Suprapubic skin (tissue), 4 donors: ENCODE data around the gene CXCL14. TPM values are rescaled to one million over a fixed set of nuclear protein-coding genes. Genes with fewer than 3 reads are reported as not detected.

ENCODE experiments used
- DNase-seq, 2 donors: peaks; one replicate each; pipeline ENCODE4 v3.0.0-alpha.2; 2019; ENCODE audit warnings: low spot score in 2 of 2
- H3K27ac ChIP-seq: fragments of 200-600 bp; sonication (generic); one replicate; pipeline ENCODE4 v1.5.1; 2019
- H3K27me3 ChIP-seq: fragments of 200-600 bp; sonication (generic); one replicate; pipeline ENCODE4 v1.5.1; 2019
- H3K36me3 ChIP-seq: fragments of 200-600 bp; sonication (generic); one replicate; pipeline ENCODE4 v1.5.1; 2019
- H3K4me1 ChIP-seq: fragments of 200-600 bp; sonication (generic); one replicate; pipeline ENCODE4 v1.5.1; 2019
- H3K4me3 ChIP-seq: fragments of 200-600 bp; sonication (generic); one replicate; pipeline ENCODE4 v1.5.1; 2019; ENCODE audit warnings: mild to moderate bottlenecking
- H3K9me3 ChIP-seq: fragments of 200-600 bp; sonication (generic); one replicate; pipeline ENCODE4 v1.5.1; 2019
- CTCF ChIP-seq, 2 donors: fragments of 200-600 bp in 1 of 2; fragments of 450-650 bp in 1 of 2; sonication (generic) in 1 of 2; IDR thresholded peaks; one replicate each; pipeline ENCODE4 v1.5.1; 2016 to 2019; ENCODE audit warnings: antibody characterized with exemption in 2 of 2, mild to moderate bottlenecking in 1 of 2, moderate library complexity in 1 of 2
- EP300 ChIP-seq: sonication (generic); formaldehyde crosslinking; IDR thresholded peaks from one replicate; pipeline ENCODE4 v1.6.1; 2017; ENCODE audit warnings: antibody characterized with exemption
- POLR2A ChIP-seq, 2 donors: fragments of 450-650 bp; IDR thresholded peaks; one replicate each; pipeline ENCODE4 v1.6.1; 2017; ENCODE audit warnings: antibody characterized with exemption in 2 of 2, mild to moderate bottlenecking in 2 of 2, moderate library complexity in 2 of 2
- POLR2AphosphoS5 ChIP-seq, 3 donors: sonication (generic); formaldehyde crosslinking; IDR thresholded peaks; one replicate each; pipeline ENCODE4 v1.6.1; 2017; ENCODE audit warnings: antibody characterized with exemption in 3 of 3
- WGBS: methylation state at CpG from one replicate; pipeline ENCODE4 v1.1.5; 2018; 5-methylcytosine and 5-hydroxymethylcytosine counted together
- total RNA-seq, 4 donors: library from RNA; depleted of rRNA; stranded (reverse); fragments of >200 nt; gene quantifications; one replicate each; pipeline ENCODE4 v1.1.0, GENCODE V29; 2016

CXCL14 gene
- total RNA-seq, 4 donors from 2014 or later: 247 to 781 (median 334) TPM

DNA sequence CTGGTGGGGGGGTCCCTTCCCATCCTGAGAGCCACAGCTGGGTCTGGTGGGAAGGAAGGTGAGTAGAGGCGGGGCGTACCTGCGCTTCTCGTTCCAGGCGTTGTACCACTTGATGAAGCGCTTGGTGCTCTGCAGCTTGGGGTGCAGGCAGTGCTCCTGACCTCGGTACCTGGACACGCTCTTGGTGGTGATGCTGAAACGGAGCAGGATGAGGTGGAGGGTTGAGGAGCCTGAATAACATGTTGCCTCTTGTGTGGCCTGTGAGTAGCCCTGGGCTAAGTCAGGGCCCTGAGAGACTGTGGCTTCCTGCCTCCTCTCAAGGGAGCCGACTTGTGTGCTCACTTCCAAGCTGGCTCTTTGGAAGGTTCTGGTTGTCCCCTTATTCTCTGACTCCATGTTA is 4.3 kb downstream of the CXCL14 start:
- Histone ChIP-seq H3K4me3 (peak overlapping the region; percentile 67), H3K9me3 (no peaks in the 10 kb centered on the region), H3K27me3 (peaks cover 23% of the 10 kb centered on the region), H3K4me1 (peaks cover 76% of the 10 kb centered on the region), H3K27ac (peak overlapping the region; percentile 40), H3K36me3 (peaks cover 17% of the 10 kb centered on the region)
- WGBS: 65% methylated on average over 10 of the region's 10 CpGs
- no peak for TF ChIP-seq POLR2A (IDR thresholded peaks at IDR 0.05)
- no peak for TF ChIP-seq CTCF (IDR thresholded peaks at IDR 0.05)
- no peak for DNase-seq

- H3K27ac ChIP-seq: no peak overlapping the region
- H3K9me3 ChIP-seq: no peaks in the 10 kb centered on the region
- WGBS: 58% methylated on average over 9 of the region's 9 CpGs
- no peaks in the 10 kb centered on the region for H3K27me3 ChIP-seq
- H3K36me3 ChIP-seq: peaks cover 17% of the 10 kb centered on the region
- peaks cover 73% of the 10 kb centered on the region for H3K4me1 ChIP-seq
- H3K4me3 ChIP-seq: no peak overlapping the region
- no peak for TF ChIP-seq POLR2AphosphoS5 (IDR thresholded peaks at IDR 0.05)
- no peak for TF ChIP-seq POLR2A (IDR thresholded peaks at IDR 0.05)
- no peak for TF ChIP-seq EP300
- TF ChIP-seq CTCF (IDR thresholded peaks at IDR 0.05): no peak
- DNase-seq: no peak
These were observed 6.9 kb downstream of the CXCL14 start for GRCh38 chr5:135571902-135572301.

GRCh38 chr5:135571066-135571609 is 7.7 kb downstream of the CXCL14 start:
- no peaks in the 10 kb centered on the region for H3K9me3 ChIP-seq
- peaks cover 73% of the 10 kb centered on the region for H3K4me1 ChIP-seq
- H3K36me3 ChIP-seq: peaks cover 17% of the 10 kb centered on the region
- WGBS: 71% methylated on average over 9 of the region's 10 CpGs
- peak overlapping the region; percentile 40 for H3K27ac ChIP-seq
- no peak overlapping the region for H3K4me3 ChIP-seq
- TF ChIP-seq POLR2AphosphoS5 (IDR thresholded peaks at IDR 0.05) (no peak), CTCF (IDR thresholded peaks at IDR 0.05) (no peak), POLR2A (IDR thresholded peaks at IDR 0.05) (no peak), EP300 (no peak)
- DNase-seq: no peak
- no peaks in the 10 kb centered on the region for H3K27me3 ChIP-seq

DNA sequence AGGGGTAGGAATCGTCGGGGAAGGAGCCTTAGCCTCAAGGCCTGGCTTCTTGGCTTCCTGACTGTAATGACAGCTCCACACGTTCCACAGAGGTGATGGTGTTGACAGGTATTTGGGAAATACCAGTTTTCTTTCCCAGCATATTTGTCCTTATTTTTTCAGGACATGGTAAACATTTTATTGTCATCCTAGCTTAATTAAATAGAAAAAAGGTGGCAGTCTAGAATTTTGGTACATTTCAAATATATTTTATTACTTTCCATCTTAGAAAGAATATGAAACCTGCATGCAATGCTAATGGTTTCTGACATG is 8.4 kb downstream of the CXCL14 start:
- Histone ChIP-seq H3K36me3 (peaks cover 14% of the 10 kb centered on the region), H3K4me3 (no peak overlapping the region), H3K4me1 (peaks cover 73% of the 10 kb centered on the region), H3K27ac (peak overlapping the region; percentile 14), H3K27me3 (no peaks in the 10 kb centered on the region), H3K9me3 (no peaks in the 10 kb centered on the region)
- TF ChIP-seq POLR2AphosphoS5 (IDR thresholded peaks at IDR 0.05): no peak
- no peak for TF ChIP-seq POLR2A (IDR thresholded peaks at IDR 0.05)
- no peak for TF ChIP-seq EP300
- TF ChIP-seq CTCF (IDR thresholded peaks at IDR 0.05): no peak
- 34% methylated on average over 3 of the region's 3 CpGs for WGBS
- DNase-seq: no peak

- peak in 1 of 2 donors; percentile 42 for TF ChIP-seq CTCF (IDR thresholded peaks at IDR 0.05)
- TF ChIP-seq POLR2A (IDR thresholded peaks at IDR 0.05): no peak
- Histone ChIP-seq H3K4me1 (peaks cover 68% of the 10 kb centered on the region), H3K4me3 (no peak overlapping the region), H3K36me3 (peaks cover 14% of the 10 kb centered on the region), H3K9me3 (no peaks in the 10 kb centered on the region), H3K27ac (peak overlapping the region; percentile 14), H3K27me3 (no peaks in the 10 kb centered on the region)
- no peak for DNase-seq
- WGBS: 38% methylated on average over 10 of the region's 10 CpGs
These were observed 8.9 kb downstream of the CXCL14 start for GRCh38 chr5:135569755-135570452.
